CD4-positive, alpha-beta T cell (primary cell): ENCODE measurements around the gene ENGASE. TPM values are rescaled to one million over a fixed set of nuclear protein-coding genes. Genes with fewer than 3 reads are reported as not detected.

ENCODE experiments used
- ATAC-seq: fragments of 200-7000 bp; cut with Tn5 transposase; one replicate; pipeline ENCODE4 v1.10.0; 2022; ENCODE audit warnings: mild to moderate bottlenecking; ENCODE audit not compliant: poor library complexity
- CTCF ChIA-PET: fragments of 350-600 bp; sonication (Branson Sonifier 250); formaldehyde crosslinking; loops from one replicate; lab custom pipeline; 2021; ENCODE audit warnings: antibody characterized with exemption, inconsistent platforms; lab: Charles Lee
- POLR2A ChIA-PET: fragments of 350-600 bp; sonication (Branson Sonifier 250); formaldehyde crosslinking; loops from one replicate; lab custom pipeline; 2021; ENCODE audit warnings: antibody characterized with exemption, inconsistent platforms; lab: Charles Lee
- DNase-seq, 14 experiments: peaks; one replicate each; pipeline ENCODE4 v3.0.0-alpha.2; 2013 to 2020; ENCODE audit warnings: mixed read lengths in 2 of 14
- H3K27ac ChIP-seq, 2 donors: one replicate each; pipeline versions ENCODE4 v1.5.1 to v1.7.0; 2013; ENCODE audit warnings: low read length in 2 of 2, low read depth in 1 of 2, mild to moderate bottlenecking in 1 of 2
- H3K27me3 ChIP-seq, 2 experiments: 1 replicate in 1 of 2; 2 replicates in 1 of 2; pipeline versions ENCODE4 v1.6.1 to v1.7.0; 2013; ENCODE audit warnings: low read length in 2 of 2, control low read depth in 1 of 2, mild to moderate bottlenecking in 1 of 2, moderate library complexity in 1 of 2; ENCODE audit not compliant: insufficient read depth in 2 of 2, control insufficient read depth in 1 of 2
- H3K36me3 ChIP-seq: one replicate; pipeline ENCODE4 v1.6.1; 2013; ENCODE audit warnings: low read length, control low read depth; ENCODE audit not compliant: insufficient read depth
- H3K4me1 ChIP-seq: one replicate; pipeline ENCODE4 v1.6.1; 2013; ENCODE audit warnings: low read length, control low read depth; ENCODE audit not compliant: insufficient read depth
- H3K4me3 ChIP-seq: one replicate; pipeline ENCODE4 v1.5.1; 2013; ENCODE audit warnings: mild to moderate bottlenecking, low read length, moderate library complexity
- H3K9me3 ChIP-seq, 2 experiments: 1 replicate in 1 of 2; 2 replicates in 1 of 2; pipeline versions ENCODE4 v1.6.1 to v1.7.0; 2013; ENCODE audit warnings: low read length in 2 of 2, mild to moderate bottlenecking in 2 of 2, control low read depth in 1 of 2, moderate library complexity in 1 of 2; ENCODE audit not compliant: control insufficient read depth in 1 of 2, insufficient read depth in 1 of 2
- H3K27ac Mint-ChIP-seq: one replicate; pipeline ENCODE4 v1.8.0; 2020; ENCODE audit warnings: mixed read lengths
- H3K27me3 Mint-ChIP-seq: one replicate; pipeline ENCODE4 v1.8.0; 2021; ENCODE audit warnings: mixed read lengths
- H3K36me3 Mint-ChIP-seq: one replicate; pipeline ENCODE4 v1.8.0; 2021; ENCODE audit warnings: low read depth, mixed read lengths
- H3K4me1 Mint-ChIP-seq: one replicate; pipeline ENCODE4 v1.8.0; 2021; ENCODE audit warnings: low read depth, mixed read lengths
- H3K4me3 Mint-ChIP-seq: one replicate; pipeline ENCODE4 v1.8.0; 2020; ENCODE audit warnings: mild to moderate bottlenecking, mixed read lengths
- H3K9me3 Mint-ChIP-seq: one replicate; pipeline ENCODE4 v1.8.0; 2020; ENCODE audit warnings: mixed read lengths
- intact Hi-C, 2 experiments: fragments of 100-400 bp; cut with DNase I in 1 of 2; cut with micrococcal nuclease in 1 of 2; formaldehyde crosslinking; loops; one replicate each; pipeline versions ENCODE4 v1.15.1 to v1.9.0; 2023 to 2025; cut with DNase I, micrococcal nuclease
- total RNA-seq, 174 experiments: library from RNA in 2 of 174; stranded (reverse) in 2 of 174; gene quantifications; one replicate each; pipeline ENCODE4 v1.2.3 and lab custom pipeline; 2021 to 2026
- TF ChIP-seq, protein P1 (sequence below): fragments of 200-600 bp; IDR thresholded peaks from one replicate; pipeline ENCODE4 v1.8.0; 2022; ENCODE audit warnings: antibody characterized with exemption, mild to moderate bottlenecking

The ENGASE gene
- total RNA-seq, 2 experiments from 2014 or later = 49.8 to 50.9 TPM

GRCh38 chr17:79096477-79096876 is 21.9 kb downstream of the ENGASE start:
- H3K27ac Mint-ChIP-seq = no peak overlapping the region
- ATAC-seq = no peak
- H3K27me3 ChIP-seq = peaks cover 32 to 51% of the 10 kb centered on the region in 2 experiments
- DNase-seq = no peak
- H3K27ac ChIP-seq = no peak overlapping the region
- POLR2A ChIA-PET = no interaction called here
- no peaks in the 10 kb centered on the region for H3K36me3 Mint-ChIP-seq
- intact Hi-C loops = no loop called here
- peaks cover 22% of the 10 kb centered on the region for H3K4me1 ChIP-seq
- TF ChIP-seq, protein P1, sequence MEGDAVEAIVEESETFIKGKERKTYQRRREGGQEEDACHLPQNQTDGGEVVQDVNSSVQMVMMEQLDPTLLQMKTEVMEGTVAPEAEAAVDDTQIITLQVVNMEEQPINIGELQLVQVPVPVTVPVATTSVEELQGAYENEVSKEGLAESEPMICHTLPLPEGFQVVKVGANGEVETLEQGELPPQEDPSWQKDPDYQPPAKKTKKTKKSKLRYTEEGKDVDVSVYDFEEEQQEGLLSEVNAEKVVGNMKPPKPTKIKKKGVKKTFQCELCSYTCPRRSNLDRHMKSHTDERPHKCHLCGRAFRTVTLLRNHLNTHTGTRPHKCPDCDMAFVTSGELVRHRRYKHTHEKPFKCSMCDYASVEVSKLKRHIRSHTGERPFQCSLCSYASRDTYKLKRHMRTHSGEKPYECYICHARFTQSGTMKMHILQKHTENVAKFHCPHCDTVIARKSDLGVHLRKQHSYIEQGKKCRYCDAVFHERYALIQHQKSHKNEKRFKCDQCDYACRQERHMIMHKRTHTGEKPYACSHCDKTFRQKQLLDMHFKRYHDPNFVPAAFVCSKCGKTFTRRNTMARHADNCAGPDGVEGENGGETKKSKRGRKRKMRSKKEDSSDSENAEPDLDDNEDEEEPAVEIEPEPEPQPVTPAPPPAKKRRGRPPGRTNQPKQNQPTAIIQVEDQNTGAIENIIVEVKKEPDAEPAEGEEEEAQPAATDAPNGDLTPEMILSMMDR = no peak
- H3K27me3 Mint-ChIP-seq = peaks cover 67% of the 10 kb centered on the region
- peaks cover 14% of the 10 kb centered on the region for H3K4me1 Mint-ChIP-seq
- CTCF ChIA-PET = no interaction called here
- H3K36me3 ChIP-seq = no peaks in the 10 kb centered on the region
- peaks cover 0 to 8% of the 10 kb centered on the region in 2 experiments for H3K9me3 ChIP-seq
- no peaks in the 10 kb centered on the region for H3K9me3 Mint-ChIP-seq
- H3K4me3 Mint-ChIP-seq = no peak overlapping the region
- H3K4me3 ChIP-seq = no peak overlapping the region

DNA sequence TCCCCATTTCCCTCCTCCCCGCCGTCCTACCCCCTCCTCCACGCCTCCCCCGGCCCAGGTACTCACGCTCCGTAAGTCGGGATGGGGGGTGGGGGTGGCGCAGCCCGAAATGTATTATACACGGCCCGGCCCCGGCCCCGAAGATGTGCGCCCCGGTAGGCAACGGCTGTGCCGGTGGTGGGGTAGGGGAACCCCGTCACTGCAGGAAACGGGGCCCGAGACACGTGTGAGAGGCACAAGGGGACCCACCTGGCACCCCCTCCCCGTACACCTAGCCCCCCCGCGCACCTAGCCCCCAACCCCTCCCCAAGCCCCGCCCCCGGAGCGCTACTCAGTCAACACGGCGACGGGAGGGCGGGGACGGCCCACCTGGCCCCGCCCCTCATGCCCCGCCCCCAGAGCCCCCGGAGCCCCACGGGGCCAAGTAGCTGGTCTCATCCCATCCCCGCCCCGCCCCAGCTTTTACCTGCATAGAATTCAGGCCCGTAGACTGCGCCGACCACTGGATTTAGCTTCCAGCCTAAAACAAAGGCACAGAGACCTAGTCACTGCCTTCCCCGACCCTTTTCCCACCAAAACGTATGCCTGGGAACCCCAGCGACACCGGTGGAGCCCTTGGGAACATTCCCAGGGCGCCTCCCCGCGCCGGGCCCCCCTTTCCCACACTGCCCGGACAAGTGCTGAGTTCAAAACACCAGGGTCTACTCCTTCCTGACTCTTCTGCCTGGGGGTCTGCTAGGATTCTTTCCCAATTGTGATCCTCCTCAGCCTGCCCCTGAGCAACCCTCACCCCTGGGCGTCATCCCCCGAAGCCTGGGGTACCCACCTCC is 22.8 kb downstream of the ENGASE start:
- DNase-seq (peak in 2 of 14 experiments; percentile 12 to 20), ATAC-seq (no peak)
- Mint-ChIP-seq H3K27ac (no peak overlapping the region), H3K4me3 (no peak overlapping the region), H3K27me3 (peaks cover 69% of the 10 kb centered on the region), H3K36me3 (no peaks in the 10 kb centered on the region), H3K4me1 (peaks cover 14% of the 10 kb centered on the region), H3K9me3 (no peaks in the 10 kb centered on the region)
- Histone ChIP-seq H3K27me3 (peaks cover 37 to 57% of the 10 kb centered on the region in 2 experiments), H3K4me3 (no peak overlapping the region), H3K4me1 (peaks cover 22% of the 10 kb centered on the region), H3K27ac (no peak overlapping the region), H3K36me3 (no peaks in the 10 kb centered on the region), H3K9me3 (peaks cover 0 to 8% of the 10 kb centered on the region in 2 experiments)
- intact Hi-C loops = no loop called here
- ChIA-PET POLR2A (no interaction called here), CTCF (interaction anchor here (1.5 kb wide), 1 partner anchor 10 kb away, joined by 3 read pairs; no protein-coding TSS in a partner anchor)
- TF ChIP-seq, protein P1 = no peak

DNA sequence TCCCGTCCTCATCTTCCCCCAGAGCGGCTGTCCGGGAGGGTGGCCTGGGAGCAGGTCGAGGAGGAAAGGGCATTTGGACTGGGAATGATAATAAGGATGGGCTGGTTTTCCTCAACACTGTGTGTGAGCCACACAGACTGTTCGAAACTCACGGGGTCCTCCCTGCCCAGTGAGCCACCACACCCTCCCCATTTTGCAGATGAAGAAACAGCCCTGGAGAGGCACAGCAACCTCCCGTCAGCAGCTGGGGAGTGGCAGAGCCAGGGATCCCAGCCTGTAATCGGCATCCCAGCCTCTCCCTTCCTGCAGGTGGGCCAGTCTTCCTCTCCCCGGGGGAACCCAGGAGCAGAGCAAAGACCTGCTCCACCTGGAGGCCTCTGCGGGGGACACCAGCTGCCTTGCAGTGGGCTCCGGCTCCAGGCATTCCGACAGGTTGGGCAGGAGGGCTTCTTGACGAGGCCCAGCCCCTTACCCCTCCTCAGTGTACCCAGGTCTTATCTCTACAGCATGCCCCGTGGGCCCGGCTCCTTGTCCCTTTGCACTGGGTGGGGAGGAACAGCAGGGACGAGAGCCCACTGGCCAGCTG is 23.8 kb downstream of the ENGASE start:
- no peak for DNase-seq
- no peak overlapping the region for H3K27ac ChIP-seq
- no peak for ATAC-seq
- Mint-ChIP-seq H3K4me1 (peaks cover 8% of the 10 kb centered on the region), H3K9me3 (no peaks in the 10 kb centered on the region), H3K36me3 (no peaks in the 10 kb centered on the region), H3K27me3 (peaks cover 70% of the 10 kb centered on the region), H3K4me3 (no peak overlapping the region), H3K27ac (no peak overlapping the region)
- ChIA-PET CTCF (interaction anchor here (1.5 kb wide), 1 partner anchor 11 kb away, joined by 3 read pairs; no protein-coding TSS in a partner anchor), POLR2A (no interaction called here)
- H3K9me3 ChIP-seq = peaks cover 0 to 8% of the 10 kb centered on the region in 2 experiments
- no peaks in the 10 kb centered on the region for H3K36me3 ChIP-seq
- intact Hi-C loops = no loop called here
- peaks cover 37 to 60% of the 10 kb centered on the region in 2 experiments for H3K27me3 ChIP-seq
- H3K4me1 ChIP-seq = peaks cover 16% of the 10 kb centered on the region
- no peak overlapping the region for H3K4me3 ChIP-seq
- TF ChIP-seq, protein P1 = no peak
